Measurements from ENCODE around the gene ZNF789. TPM values are rescaled to one million over a fixed set of nuclear protein-coding genes. Genes with fewer than 3 reads are reported as not detected.

The ZNF789 gene
- total RNA-seq, 2 experiments from 2014 or later: 32.2 to 59.6 TPM

GRCh38 chr7:99456288-99456687 lies 16.4 kb upstream of the ZNF789 start:
- Histone ChIP-seq H3K4me1 (ENCODE audit: insufficient read depth, low read length, poor library complexity, severe bottlenecking) (peaks cover 3% of the 10 kb centered on the region), H3K9me2 (ENCODE audit: insufficient read depth, low read length) (no peaks in the 10 kb centered on the region), H3K79me2 (ENCODE audit: insufficient read depth, low read depth, low read length) (peaks cover 27% of the 10 kb centered on the region), H3K9me3 (ENCODE audit: low read length) (no peaks in the 10 kb centered on the region), H4K20me1 (ENCODE audit: insufficient read depth, low read length) (no peaks in the 10 kb centered on the region), H2AFZ (ENCODE audit: low read length) (no peak overlapping the region), H3K4me2 (ENCODE audit: low read length) (no peak overlapping the region), H3K4me3 (ENCODE audit: low read depth, low read length, poor library complexity, severe bottlenecking) (no peak overlapping the region), H3K36me3 (ENCODE audit: insufficient read depth, low read length) (peaks cover 99% of the 10 kb centered on the region), H3K27ac (ENCODE audit: low read depth, low read length, poor library complexity, severe bottlenecking) (no peak overlapping the region)
- CTCF ChIA-PET (ENCODE audit: unreplicated experiment): no interaction called here
- no peak for DNase-seq (ENCODE audit: low spot score)
- POLR2A ChIA-PET: interaction anchor here (1.1 kb wide), 1 partner anchor 9 kb away, joined by 3 read pairs; no protein-coding TSS in a partner anchor
- intact Hi-C loops (cut with micrococcal nuclease; ENCODE audit: unreplicated experiment): no loop called here
- no peak for TF ChIP-seq EZH2phosphoT487 (IDR thresholded peaks at IDR 0.05; ENCODE audit: borderline replicate concordance, low read depth, low read length)
- BruUV-seq (replicated peaks): no TSS peak

GRCh38 chr7:99457050-99457649 lies 15.5 kb upstream of the ZNF789 start:
- H3K4me1 ChIP-seq (ENCODE audit: insufficient read depth, low read length, poor library complexity, severe bottlenecking): peaks cover 5% of the 10 kb centered on the region
- POLR2A ChIA-PET: no interaction called here
- no peaks in the 10 kb centered on the region for H4K20me1 ChIP-seq (ENCODE audit: insufficient read depth, low read length)
- peaks cover 35% of the 10 kb centered on the region for H3K79me2 ChIP-seq (ENCODE audit: insufficient read depth, low read depth, low read length)
- H3K36me3 ChIP-seq (ENCODE audit: insufficient read depth, low read length): peaks cover 99% of the 10 kb centered on the region
- no peak for TF ChIP-seq EZH2phosphoT487 (IDR thresholded peaks at IDR 0.05; ENCODE audit: borderline replicate concordance, low read depth, low read length)
- TF ChIP-seq CTCF (conservative IDR thresholded peaks at IDR 0.05; ENCODE audit: low read length): no peak
- H2AFZ ChIP-seq (ENCODE audit: low read length): no peak overlapping the region
- H3K4me3 ChIP-seq (ENCODE audit: low read depth, low read length, poor library complexity, severe bottlenecking): no peak overlapping the region
- no peaks in the 10 kb centered on the region for H3K9me2 ChIP-seq (ENCODE audit: insufficient read depth, low read length)
- intact Hi-C loops (cut with micrococcal nuclease; ENCODE audit: unreplicated experiment): no loop called here
- no peak overlapping the region for H3K27ac ChIP-seq (ENCODE audit: low read depth, low read length, poor library complexity, severe bottlenecking)
- no peak for DNase-seq (ENCODE audit: low spot score)
- no peaks in the 10 kb centered on the region for H3K9me3 ChIP-seq (ENCODE audit: low read length)
- CTCF ChIA-PET (ENCODE audit: unreplicated experiment): no interaction called here
- no peak overlapping the region for H3K4me2 ChIP-seq (ENCODE audit: low read length)
- no TSS peak for BruUV-seq (replicated peaks)

- H3K79me2 ChIP-seq (ENCODE audit: insufficient read depth, low read depth, low read length): peaks cover 41% of the 10 kb centered on the region
- H3K9me2 ChIP-seq (ENCODE audit: insufficient read depth, low read length): no peaks in the 10 kb centered on the region
- H3K9me3 ChIP-seq (ENCODE audit: low read length): 0 out of 2 replicates have a peak, but pooled peaks cover 4% of the 10 kb centered on the region
- peaks cover 98% of the 10 kb centered on the region for H3K36me3 ChIP-seq (ENCODE audit: insufficient read depth, low read length)
- no peak overlapping the region for H2AFZ ChIP-seq (ENCODE audit: low read length)
- no peak for TF ChIP-seq EZH2phosphoT487 (IDR thresholded peaks at IDR 0.05; ENCODE audit: borderline replicate concordance, low read depth, low read length)
- TF ChIP-seq CTCF (conservative IDR thresholded peaks at IDR 0.05; ENCODE audit: low read length): no peak
- H4K20me1 ChIP-seq (ENCODE audit: insufficient read depth, low read length): no peaks in the 10 kb centered on the region
- no peak overlapping the region for H3K27ac ChIP-seq (ENCODE audit: low read depth, low read length, poor library complexity, severe bottlenecking)
- CTCF ChIA-PET (ENCODE audit: unreplicated experiment): no interaction called here
- no peak for DNase-seq (ENCODE audit: low spot score)
- no TSS peak for BruUV-seq (replicated peaks)
- H3K4me1 ChIP-seq (ENCODE audit: insufficient read depth, low read length, poor library complexity, severe bottlenecking): peaks cover 5% of the 10 kb centered on the region
- H3K4me2 ChIP-seq (ENCODE audit: low read length): no peak overlapping the region
- intact Hi-C loops (cut with micrococcal nuclease; ENCODE audit: unreplicated experiment): no loop called here
- H3K4me3 ChIP-seq (ENCODE audit: low read depth, low read length, poor library complexity, severe bottlenecking): no peak overlapping the region
- POLR2A ChIA-PET: no interaction called here
Measured at GRCh38 chr7:99457650-99458493, 14.8 kb upstream of the ZNF789 start.

Measured in OCI-LY7 (cell line).